ENCODE data around the gene RANGAP1.

The RANGAP1 gene, protein sequence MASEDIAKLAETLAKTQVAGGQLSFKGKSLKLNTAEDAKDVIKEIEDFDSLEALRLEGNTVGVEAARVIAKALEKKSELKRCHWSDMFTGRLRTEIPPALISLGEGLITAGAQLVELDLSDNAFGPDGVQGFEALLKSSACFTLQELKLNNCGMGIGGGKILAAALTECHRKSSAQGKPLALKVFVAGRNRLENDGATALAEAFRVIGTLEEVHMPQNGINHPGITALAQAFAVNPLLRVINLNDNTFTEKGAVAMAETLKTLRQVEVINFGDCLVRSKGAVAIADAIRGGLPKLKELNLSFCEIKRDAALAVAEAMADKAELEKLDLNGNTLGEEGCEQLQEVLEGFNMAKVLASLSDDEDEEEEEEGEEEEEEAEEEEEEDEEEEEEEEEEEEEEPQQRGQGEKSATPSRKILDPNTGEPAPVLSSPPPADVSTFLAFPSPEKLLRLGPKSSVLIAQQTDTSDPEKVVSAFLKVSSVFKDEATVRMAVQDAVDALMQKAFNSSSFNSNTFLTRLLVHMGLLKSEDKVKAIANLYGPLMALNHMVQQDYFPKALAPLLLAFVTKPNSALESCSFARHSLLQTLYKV

GRCh38 chr22:41285820-41286638 lies at the start of gene RANGAP1:
Gene RANGAP1 (minus strand): TSS chr22:41286187. CDS start chr22:41281044, 5,143 bp downstream.
- H3K4me3 ChIP-seq (ENCODE audit: low read depth, low read length), result peak within 1 kb of the TSS; percentile 77
- TF ChIP-seq CTCF (IDR thresholded peaks at IDR 0.05; ENCODE audit: low read depth, low read length, missing control alignments), result no peak
- peak; percentile 95 for DNase-seq (ENCODE audit: low read depth)

DNA sequence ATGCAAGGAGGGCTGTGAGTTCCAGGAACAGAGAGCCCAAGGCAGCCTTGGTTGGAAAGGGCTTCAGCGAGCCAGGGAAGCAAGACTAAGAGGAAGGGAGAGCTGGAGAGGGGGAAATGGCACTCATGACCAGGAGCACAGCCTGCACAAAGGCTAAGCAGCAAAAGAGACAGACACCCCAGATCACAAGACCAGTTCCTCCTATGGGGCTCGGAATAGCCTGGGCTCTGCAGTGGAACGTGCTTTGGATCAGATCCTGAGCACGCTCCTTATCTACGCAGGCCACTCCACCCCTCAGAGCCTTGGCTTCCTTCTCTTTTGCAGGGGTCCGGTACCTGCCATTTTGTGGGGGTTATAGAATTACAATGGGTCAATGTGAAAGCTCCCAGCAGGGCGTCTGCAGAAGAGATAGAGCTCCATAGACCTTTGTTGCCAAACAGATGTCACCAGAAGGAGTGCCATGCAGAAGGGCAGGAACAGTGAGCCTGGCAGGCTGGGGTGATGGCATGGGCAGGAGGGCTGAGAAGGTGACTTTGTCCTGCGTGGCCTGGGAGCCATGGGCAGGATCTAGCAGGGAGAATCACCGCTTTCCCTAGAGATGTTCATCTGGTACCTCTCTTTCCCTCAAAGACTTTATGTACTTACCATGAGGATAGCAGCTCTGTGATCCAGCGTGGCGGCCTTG lies 49.1 kb upstream of the RANGAP1 start:
- TF ChIP-seq CTCF (IDR thresholded peaks at IDR 0.05; ENCODE audit: low read depth, low read length, missing control alignments), result no peak
- no peak for DNase-seq (ENCODE audit: low read depth)
- no peak overlapping the region for H3K4me3 ChIP-seq (ENCODE audit: low read depth, low read length)

DNA sequence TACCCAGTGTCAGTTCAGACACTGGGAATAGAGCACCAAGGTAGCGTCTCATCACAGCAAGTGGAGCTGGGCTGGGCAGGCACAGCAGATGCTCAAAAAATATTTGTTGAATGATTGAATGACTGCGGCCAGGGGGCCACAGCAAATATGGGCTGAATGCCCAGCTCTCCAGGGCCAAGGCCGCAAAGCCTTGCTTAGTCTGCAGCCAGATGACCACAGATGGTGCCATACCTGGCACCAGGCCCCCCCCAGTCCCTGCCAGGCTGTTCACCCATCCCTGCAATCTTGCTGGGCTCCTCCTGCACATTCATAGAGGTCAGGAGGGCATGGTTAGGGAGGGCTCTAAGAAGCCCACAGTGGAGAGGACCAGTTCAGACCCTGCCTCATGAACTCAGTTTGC lies 48.2 kb upstream of the RANGAP1 start:
- TF ChIP-seq CTCF (IDR thresholded peaks at IDR 0.05; ENCODE audit: low read depth, low read length, missing control alignments), result no peak
- no peak for DNase-seq (ENCODE audit: low read depth)
- no peak overlapping the region for H3K4me3 ChIP-seq (ENCODE audit: low read depth, low read length)

- no peak overlapping the region for H3K4me3 ChIP-seq (ENCODE audit: low read depth, low read length)
- TF ChIP-seq CTCF (IDR thresholded peaks at IDR 0.05; ENCODE audit: low read depth, low read length, missing control alignments), result no peak
- DNase-seq (ENCODE audit: low read depth), result no peak
These were observed 47.8 kb upstream of the RANGAP1 start for GRCh38 chr22:41333806-41334205.

GRCh38 chr22:41332217-41332939 lies 46.4 kb upstream of the RANGAP1 start:
- no peak for TF ChIP-seq CTCF (IDR thresholded peaks at IDR 0.05; ENCODE audit: low read depth, low read length, missing control alignments)
- H3K4me3 ChIP-seq (ENCODE audit: low read depth, low read length), result no peak overlapping the region
- DNase-seq (ENCODE audit: low read depth), result no peak

DNA sequence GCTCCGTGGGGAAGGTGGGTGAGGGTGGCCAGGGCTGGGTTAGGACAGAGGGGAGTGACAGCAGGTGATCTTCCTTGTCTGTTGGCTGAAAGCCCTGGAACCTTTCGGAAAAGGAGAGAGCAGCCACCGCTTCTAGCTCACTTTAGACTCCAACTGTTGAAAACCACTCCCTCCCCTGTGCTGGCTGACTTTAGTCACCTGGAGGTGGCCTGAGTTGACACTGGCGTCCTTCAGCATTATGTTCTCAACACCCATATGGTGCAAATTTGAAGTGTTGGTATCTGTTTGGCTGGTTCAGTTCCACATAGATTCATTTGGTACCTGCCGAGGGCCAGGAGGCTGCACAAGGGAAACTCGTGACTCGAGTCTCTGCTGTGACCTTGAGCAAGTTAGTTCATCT lies 44.2 kb upstream of the RANGAP1 start:
- no peak overlapping the region for H3K4me3 ChIP-seq (ENCODE audit: low read depth, low read length)
- TF ChIP-seq CTCF (IDR thresholded peaks at IDR 0.05; ENCODE audit: low read depth, low read length, missing control alignments), result no peak
- DNase-seq (ENCODE audit: low read depth), result no peak
